NCI-H146 (cell line): Measurements from ENCODE around the gene VPS9D1.
"Not testable (repeated sequence)": the region's sequence is repeated elsewhere in the genome, so short reads cannot be mapped to it uniquely, and the experiment has no call there.

Source experiments
- DNase-seq: peaks from one replicate; lab custom pipeline; 2025; lab: John Stamatoyannopoulos, UW

The VPS9D1 gene

GRCh38 chr16:89693931-89694783 is 26.5 kb downstream of the VPS9D1 start:
- DNase-seq = no peak

- DNase-seq = no peak
Measured at GRCh38 chr16:89693289-89693731, 27.4 kb downstream of the VPS9D1 start.

- DNase-seq = no peak
Measured at GRCh38 chr16:89691986-89692569, 28.6 kb downstream of the VPS9D1 start.

GRCh38 chr16:89691231-89691985 is 29.3 kb downstream of the VPS9D1 start:
- DNase-seq = no peak

- DNase-seq = no peak
Measured at GRCh38 chr16:89690392-89690901, 30.3 kb downstream of the VPS9D1 start.

GRCh38 chr16:89689621-89690020 is 31.1 kb downstream of the VPS9D1 start:
- DNase-seq = not testable (repeated sequence)

- no peak for DNase-seq
Measured at GRCh38 chr16:89689142-89689541, 31.6 kb downstream of the VPS9D1 start.

- DNase-seq = no peak
Measured at GRCh38 chr16:89688395-89688794, 32.3 kb downstream of the VPS9D1 start.

- DNase-seq = peak; percentile 63
Measured at GRCh38 chr16:89687092-89687940, 33.4 kb downstream of the VPS9D1 start.

- DNase-seq = peak; percentile 81
Measured at GRCh38 chr16:89686520-89687091, 34.1 kb downstream of the VPS9D1 start, which contains the start of gene CDK10. CDK10 (plus strand) TSS chr16:89686689; CDS start chr16:89686711, 22 bp downstream.

- DNase-seq = no peak
Measured at GRCh38 chr16:89685916-89686315, 34.8 kb downstream of the VPS9D1 start.

- no peak for DNase-seq
Measured at GRCh38 chr16:89678258-89678657, 42.4 kb downstream of the VPS9D1 start.

- DNase-seq = no peak
Measured at GRCh38 chr16:89672177-89672941, 48.3 kb downstream of the VPS9D1 start.

- DNase-seq = not testable (repeated sequence)
Measured at GRCh38 chr16:89671565-89671964, 49.1 kb downstream of the VPS9D1 start.

- no peak for DNase-seq
Measured at GRCh38 chr16:89670496-89671431, 49.9 kb downstream of the VPS9D1 start.

- DNase-seq = no peak
Measured at GRCh38 chr16:89669755-89670154, 50.9 kb downstream of the VPS9D1 start.

GRCh38 chr16:89668790-89669158 is 51.9 kb downstream of the VPS9D1 start:
- no peak for DNase-seq

- DNase-seq = no peak
Measured at GRCh38 chr16:89667633-89668032, 53.1 kb downstream of the VPS9D1 start.

- not testable (repeated sequence) for DNase-seq
Measured at GRCh38 chr16:89667000-89667399, 53.7 kb downstream of the VPS9D1 start.
